Karpas-422 (cell line): Measurements from ENCODE around the gene RCSD1. TPM values are rescaled to one million over a fixed set of nuclear protein-coding genes. Genes with fewer than 3 reads are reported as not detected.

ENCODE experiments used
- DNase-seq: peaks from one replicate; pipeline ENCODE4 v3.0.0-alpha.2; 2015
- H2AFZ ChIP-seq: fragments of 200-600 bp; sonication (generic); 2 replicates; pipeline ENCODE4 v1.6.1; 2014; ENCODE audit warnings: antibody characterized with exemption, low read length, mixed read lengths
- H3K27ac ChIP-seq: fragments of 200-600 bp; sonication (generic); 2 replicates; pipeline ENCODE4 v1.5.1; 2014; ENCODE audit warnings: mild to moderate bottlenecking, low read length, moderate library complexity
- H3K27me3 ChIP-seq: fragments of 200-600 bp; sonication (generic); 2 replicates; pipeline ENCODE4 v1.6.1; 2014; ENCODE audit warnings: low read length, mixed read lengths
- H3K36me3 ChIP-seq: fragments of 200-600 bp; sonication (generic); 2 replicates; pipeline ENCODE4 v1.6.1; 2014; ENCODE audit warnings: low read length, mixed read lengths; ENCODE audit not compliant: insufficient read depth
- H3K4me1 ChIP-seq: fragments of 200-600 bp; sonication (generic); 2 replicates; pipeline ENCODE4 v1.6.1; 2014; ENCODE audit warnings: mild to moderate bottlenecking, low read length, mixed read lengths
- H3K4me2 ChIP-seq: fragments of 200-600 bp; sonication (generic); 2 replicates; pipeline ENCODE4 v1.6.1; 2014; ENCODE audit warnings: low read length, low read depth, mild to moderate bottlenecking; ENCODE audit not compliant: poor library complexity, severe bottlenecking
- H3K4me3 ChIP-seq: fragments of 200-600 bp; sonication (generic); 2 replicates; pipeline ENCODE4 v1.5.1; 2014; ENCODE audit warnings: mild to moderate bottlenecking, antibody characterized with exemption, low read length, mixed read lengths
- H3K79me2 ChIP-seq: fragments of 200-600 bp; sonication (generic); 2 replicates; pipeline ENCODE4 v1.6.1; 2014; ENCODE audit warnings: mild to moderate bottlenecking, low read length, mixed read lengths
- H3K9ac ChIP-seq: fragments of 200-600 bp; sonication (generic); 2 replicates; pipeline ENCODE4 v1.6.0; 2014; ENCODE audit warnings: low read length
- H3K9me2 ChIP-seq: fragments of 200-600 bp; sonication (generic), shearing (Covaris generic); replicated peaks from 2 replicates; pipeline ENCODE4 v1.6.0; 2014; ENCODE audit warnings: mild to moderate bottlenecking, low read length, moderate library complexity; ENCODE audit not compliant: insufficient read depth
- H3K9me3 ChIP-seq: fragments of 300-700, 200-600 bp; sonication (generic); 2 replicates; pipeline ENCODE4 v1.6.1; 2014; ENCODE audit warnings: low read length, mixed read lengths
- H4K20me1 ChIP-seq: fragments of 200-600 bp; sonication (generic); 2 replicates; pipeline ENCODE4 v1.6.1; 2014; ENCODE audit warnings: mild to moderate bottlenecking, antibody characterized with exemption, low read length, low read depth; ENCODE audit not compliant: insufficient read depth
- total RNA-seq: library from RNA; depleted of rRNA; stranded (reverse); fragments of >200 nt; shearing (Covaris generic); gene quantifications from 2 replicates; pipeline ENCODE4 v1.2.3, GENCODE V29; 2014; ENCODE audit warnings: low replicate concordance

Gene RCSD1
- total RNA-seq, 1 experiment from 2014 or later, result 85.4 TPM

- no peak overlapping the region for H3K4me2 ChIP-seq
- no peaks in the 10 kb centered on the region for H3K9me3 ChIP-seq
- H3K9ac ChIP-seq, result no peak overlapping the region
- peaks cover 50% of the 10 kb centered on the region for H3K4me1 ChIP-seq
- no peaks in the 10 kb centered on the region for H3K9me2 ChIP-seq
- peaks cover 6% of the 10 kb centered on the region; the same call in 1 of the 2 replicates for H4K20me1 ChIP-seq
- H3K36me3 ChIP-seq, result no peaks in the 10 kb centered on the region
- H3K79me2 ChIP-seq, result no peaks in the 10 kb centered on the region
- DNase-seq, result no peak
- no peak overlapping the region for H3K27ac ChIP-seq
- H2AFZ ChIP-seq, result no peak overlapping the region
- no peak overlapping the region for H3K4me3 ChIP-seq
- no peaks in the 10 kb centered on the region for H3K27me3 ChIP-seq
These were observed 118.0 kb downstream of the RCSD1 start for GRCh38 chr1:167747988-167748387.

GRCh38 chr1:167748906-167749305 is 118.9 kb downstream of the RCSD1 start:
- Histone ChIP-seq H3K9ac (no peak overlapping the region), H3K79me2 (no peaks in the 10 kb centered on the region), H3K4me3 (no peak overlapping the region), H3K9me3 (no peaks in the 10 kb centered on the region), H4K20me1 (peaks cover 6% of the 10 kb centered on the region; the same call in 1 of the 2 replicates), H3K4me2 (no peak overlapping the region), H3K4me1 (peaks cover 60% of the 10 kb centered on the region), H3K9me2 (no peaks in the 10 kb centered on the region), H3K27ac (no peak overlapping the region), H2AFZ (no peak overlapping the region), H3K27me3 (no peaks in the 10 kb centered on the region), H3K36me3 (no peaks in the 10 kb centered on the region)
- no peak for DNase-seq

GRCh38 chr1:167749741-167750140 is 119.7 kb downstream of the RCSD1 start:
- H3K36me3 ChIP-seq, result no peaks in the 10 kb centered on the region
- DNase-seq, result no peak

GRCh38 chr1:167750641-167751040 is 120.6 kb downstream of the RCSD1 start:
- H3K27ac ChIP-seq, result no peak overlapping the region
- DNase-seq, result no peak
- no peak overlapping the region for H2AFZ ChIP-seq

More at GRCh38 chr1:167749741-167750140, 119.7 kb downstream of the RCSD1 start:
- H3K27me3 ChIP-seq, result no peaks in the 10 kb centered on the region
- H2AFZ ChIP-seq, result no peak overlapping the region
- H3K4me3 ChIP-seq, result no peak overlapping the region
- peaks cover 13% of the 10 kb centered on the region; the same call in 1 of the 2 replicates for H4K20me1 ChIP-seq
- H3K4me2 ChIP-seq, result peak overlapping the region; percentile 8
- H3K27ac ChIP-seq, result no peak overlapping the region
- no peaks in the 10 kb centered on the region for H3K79me2 ChIP-seq
- H3K9me3 ChIP-seq, result no peaks in the 10 kb centered on the region
- no peak overlapping the region for H3K9ac ChIP-seq
- peaks cover 65% of the 10 kb centered on the region for H3K4me1 ChIP-seq
- H3K9me2 ChIP-seq, result no peaks in the 10 kb centered on the region

GRCh38 chr1:167751676-167752075 is 121.6 kb downstream of the RCSD1 start:
- Histone ChIP-seq H3K27me3 (no peaks in the 10 kb centered on the region), H4K20me1 (peaks cover 27% of the 10 kb centered on the region; the same call in 1 of the 2 replicates), H3K4me1 (peaks cover 61% of the 10 kb centered on the region), H3K27ac (no peak overlapping the region), H3K79me2 (no peaks in the 10 kb centered on the region), H3K4me3 (no peak overlapping the region), H3K4me2 (no peak overlapping the region), H2AFZ (no peak overlapping the region), H3K36me3 (no peaks in the 10 kb centered on the region), H3K9ac (no peak overlapping the region), H3K9me2 (no peaks in the 10 kb centered on the region), H3K9me3 (no peaks in the 10 kb centered on the region)
- DNase-seq, result no peak

More at GRCh38 chr1:167750641-167751040, 120.6 kb downstream of the RCSD1 start:
- Histone ChIP-seq H3K36me3 (no peaks in the 10 kb centered on the region), H3K4me1 (peaks cover 65% of the 10 kb centered on the region), H3K9me2 (no peaks in the 10 kb centered on the region), H3K9ac (no peak overlapping the region), H3K27me3 (no peaks in the 10 kb centered on the region), H3K4me3 (no peak overlapping the region), H3K9me3 (no peaks in the 10 kb centered on the region), H3K4me2 (no peak overlapping the region), H3K79me2 (no peaks in the 10 kb centered on the region), H4K20me1 (peaks cover 20% of the 10 kb centered on the region; the same call in 1 of the 2 replicates)

- Histone ChIP-seq H3K9ac (peak overlapping the region; percentile 15), H3K27ac (peak overlapping the region; percentile 67), H3K4me2 (peak overlapping the region; percentile 51), H3K4me3 (peak overlapping the region; percentile 32; the same call in 1 of the 2 replicates), H3K27me3 (no peaks in the 10 kb centered on the region), H3K79me2 (no peaks in the 10 kb centered on the region), H3K36me3 (no peaks in the 10 kb centered on the region), H3K9me3 (no peaks in the 10 kb centered on the region), H4K20me1 (peaks cover 31% of the 10 kb centered on the region; the same call in 1 of the 2 replicates), H3K9me2 (no peaks in the 10 kb centered on the region), H3K4me1 (peaks cover 59% of the 10 kb centered on the region), H2AFZ (no peak overlapping the region)
- DNase-seq, result no peak
These were observed 122.4 kb downstream of the RCSD1 start for GRCh38 chr1:167752219-167752985.

GRCh38 chr1:167755654-167756053 is 125.6 kb downstream of the RCSD1 start:
- H2AFZ ChIP-seq, result no peak overlapping the region
- no peak overlapping the region for H3K27ac ChIP-seq
- H3K79me2 ChIP-seq, result no peaks in the 10 kb centered on the region
- no peak overlapping the region for H3K4me2 ChIP-seq
- no peak overlapping the region for H3K9ac ChIP-seq
- H3K4me1 ChIP-seq, result peaks cover 46% of the 10 kb centered on the region
- H3K9me3 ChIP-seq, result no peaks in the 10 kb centered on the region
- peaks cover 44% of the 10 kb centered on the region; the same call in 1 of the 2 replicates for H4K20me1 ChIP-seq
- no peaks in the 10 kb centered on the region for H3K36me3 ChIP-seq
- no peak for DNase-seq
- no peaks in the 10 kb centered on the region for H3K9me2 ChIP-seq
- H3K4me3 ChIP-seq, result no peak overlapping the region
- no peaks in the 10 kb centered on the region for H3K27me3 ChIP-seq
